DOHH2 (cell line): Measurements from ENCODE around the gene RNF181.
"Not testable (repeated sequence)": the region's sequence is repeated elsewhere in the genome, so short reads cannot be mapped to it uniquely, and the experiment has no call there.

Experiments
- H3F3A ChIP-seq: fragments of 200-600 bp; sonication (generic), shearing (Covaris generic); 2 replicates; pipeline ENCODE4 v1.6.0; 2016; ENCODE audit warnings: antibody characterized with exemption, mild to moderate bottlenecking; ENCODE audit not compliant: control insufficient read depth, insufficient read depth
- H3K27ac ChIP-seq: fragments of 200-600 bp; sonication (generic); 2 replicates; pipeline ENCODE4 v1.5.1; 2014; ENCODE audit warnings: low read depth, mild to moderate bottlenecking, low read length, moderate library complexity
- H3K27me3 ChIP-seq: fragments of 200-600 bp; sonication (generic); 2 replicates; pipeline ENCODE4 v1.6.1; 2014; ENCODE audit warnings: mild to moderate bottlenecking, low read length, mixed read lengths; ENCODE audit not compliant: control insufficient read depth
- H3K36me3 ChIP-seq: fragments of 200-600 bp; sonication (generic); 2 replicates; pipeline ENCODE4 v1.6.1; 2014; ENCODE audit warnings: mild to moderate bottlenecking, low read length, moderate library complexity, mixed read lengths; ENCODE audit not compliant: control insufficient read depth
- H3K4me1 ChIP-seq: fragments of 200-600 bp; sonication (generic); 2 replicates; pipeline ENCODE4 v1.6.1; 2014; ENCODE audit warnings: mild to moderate bottlenecking, low read length, mixed read lengths; ENCODE audit not compliant: control insufficient read depth
- H3K4me2 ChIP-seq: fragments of 200-600 bp; sonication (generic); 2 replicates; pipeline ENCODE4 v1.6.0; 2014; ENCODE audit warnings: mild to moderate bottlenecking, low read length, moderate library complexity
- H3K4me3 ChIP-seq: fragments of 200-600 bp; sonication (generic); 2 replicates; pipeline ENCODE4 v1.5.1; 2014; ENCODE audit warnings: mild to moderate bottlenecking, low read length, mixed read lengths
- H3K79me2 ChIP-seq: fragments of 200-600 bp; sonication (generic); 2 replicates; pipeline ENCODE4 v1.6.1; 2014; ENCODE audit warnings: mild to moderate bottlenecking, low read length, mixed read lengths; ENCODE audit not compliant: control insufficient read depth
- H3K9me2 ChIP-seq: fragments of 200-600 bp; sonication (generic); replicated peaks from 2 replicates; pipeline ENCODE4 v1.6.1; 2014; ENCODE audit warnings: mild to moderate bottlenecking, low read length, mixed read lengths; ENCODE audit not compliant: control insufficient read depth
- H3K9me3 ChIP-seq: fragments of 200-600 bp; sonication (generic); 2 replicates; pipeline ENCODE4 v1.6.1; 2014; ENCODE audit warnings: antibody characterized with exemption, low read length, mixed read lengths; ENCODE audit not compliant: control insufficient read depth, insufficient read depth
- H4K20me1 ChIP-seq: fragments of 200-600 bp; sonication (generic); 2 replicates; pipeline ENCODE4 v1.6.0; 2014; ENCODE audit warnings: low read depth, mild to moderate bottlenecking, antibody characterized with exemption, low read length, moderate library complexity; ENCODE audit not compliant: control insufficient read depth, insufficient read depth
- CTCF ChIP-seq: fragments of 200-600 bp; sonication (generic); IDR thresholded peaks from one replicate; pipeline ENCODE4 v1.5.1; 2014; ENCODE audit warnings: antibody characterized with exemption, mild to moderate bottlenecking, low read depth, low read length; ENCODE audit not compliant: poor library complexity, severe bottlenecking
- EZH2phosphoT487 ChIP-seq: fragments of 200-600 bp; sonication (generic); IDR thresholded peaks from 2 replicates; pipeline ENCODE4 v1.6.1; 2017; ENCODE audit warnings: borderline replicate concordance, mild to moderate bottlenecking, antibody characterized with exemption, low read length, moderate library complexity, mixed read lengths

RNF181 gene

GRCh38 chr2:85558160-85558559 is 37.4 kb upstream of the RNF181 start:
- H3K27ac ChIP-seq, result no peak overlapping the region
- H3K79me2 ChIP-seq, result peaks cover 31% of the 10 kb centered on the region
- H3F3A ChIP-seq, result no peaks in the 10 kb centered on the region
- H3K36me3 ChIP-seq, result peaks cover 38% of the 10 kb centered on the region
- no peak for TF ChIP-seq EZH2phosphoT487
- TF ChIP-seq CTCF, result no peak
- H3K9me2 ChIP-seq, result no peaks in the 10 kb centered on the region
- H3K4me1 ChIP-seq, result peaks cover 17% of the 10 kb centered on the region
- H4K20me1 ChIP-seq, result no peaks in the 10 kb centered on the region
- no peaks in the 10 kb centered on the region for H3K9me3 ChIP-seq
- H3K27me3 ChIP-seq, result no peaks in the 10 kb centered on the region
- H3K4me2 ChIP-seq, result no peak overlapping the region
- H3K4me3 ChIP-seq, result no peak overlapping the region

GRCh38 chr2:85560403-85560726 is 35.2 kb upstream of the RNF181 start:
- not testable (repeated sequence) for H3F3A ChIP-seq, H3K9me3 ChIP-seq, H4K20me1 ChIP-seq, H3K27ac ChIP-seq, H3K27me3 ChIP-seq, H3K9me2 ChIP-seq
- H3K79me2 ChIP-seq, result peaks cover 31% of the 10 kb centered on the region
- peaks cover 30% of the 10 kb centered on the region for H3K4me1 ChIP-seq
- peaks cover 22% of the 10 kb centered on the region for H3K36me3 ChIP-seq
- H3K4me2 ChIP-seq, result peak overlapping the region; percentile 72
- H3K4me3 ChIP-seq, result peak overlapping the region; percentile 80

- H3K27ac ChIP-seq, result no peak overlapping the region
- no peaks in the 10 kb centered on the region for H3K9me2 ChIP-seq
- H3K4me3 ChIP-seq, result peak overlapping the region; percentile 80
- H3K4me1 ChIP-seq, result peaks cover 30% of the 10 kb centered on the region
- no peaks in the 10 kb centered on the region for H4K20me1 ChIP-seq
- no peaks in the 10 kb centered on the region for H3K9me3 ChIP-seq
- H3K27me3 ChIP-seq, result no peaks in the 10 kb centered on the region
- peak overlapping the region; percentile 72 for H3K4me2 ChIP-seq
- peaks cover 31% of the 10 kb centered on the region for H3K79me2 ChIP-seq
- TF ChIP-seq CTCF, result no peak
- TF ChIP-seq EZH2phosphoT487, result no peak
- peaks cover 4% of the 10 kb centered on the region; the same call in 1 of the 2 replicates for H3F3A ChIP-seq
- H3K36me3 ChIP-seq, result peaks cover 20% of the 10 kb centered on the region
These were observed 34.7 kb upstream of the RNF181 start for GRCh38 chr2:85560812-85561279.

GRCh38 chr2:85561280-85562212 is 34.0 kb upstream of the RNF181 start, which contains the start of gene GGCX:
Gene GGCX, minus strand, starts transcription at chr2:85561493. Its CDS starts 65 bp downstream, at chr2:85561428.
- Histone ChIP-seq H3K9me3 (no peaks in the 10 kb centered on the region), H4K20me1 (no peaks in the 10 kb centered on the region), H3K4me1 (peaks cover 30% of the 10 kb centered on the region), H3K9me2 (no peaks in the 10 kb centered on the region), H3K4me2 (peak within 1 kb of the TSS; percentile 72), H3K4me3 (peak within 1 kb of the TSS; percentile 80), H3F3A (peaks cover 4% of the 10 kb centered on the region; the same call in 1 of the 2 replicates), H3K36me3 (peaks cover 15% of the 10 kb centered on the region), H3K27me3 (no peaks in the 10 kb centered on the region), H3K79me2 (peaks cover 31% of the 10 kb centered on the region), H3K27ac (peak within 1 kb of the TSS; percentile 70)
- TF ChIP-seq CTCF (no peak), EZH2phosphoT487 (no peak)
